ENCODE results near the gene NCS1. TPM values are rescaled to one million over a fixed set of nuclear protein-coding genes. Genes with fewer than 3 reads are reported as not detected.

NCS1 gene
- total RNA-seq, 2 experiments from 2014 or later, result 0.17 TPM; not detected in 1

DNA sequence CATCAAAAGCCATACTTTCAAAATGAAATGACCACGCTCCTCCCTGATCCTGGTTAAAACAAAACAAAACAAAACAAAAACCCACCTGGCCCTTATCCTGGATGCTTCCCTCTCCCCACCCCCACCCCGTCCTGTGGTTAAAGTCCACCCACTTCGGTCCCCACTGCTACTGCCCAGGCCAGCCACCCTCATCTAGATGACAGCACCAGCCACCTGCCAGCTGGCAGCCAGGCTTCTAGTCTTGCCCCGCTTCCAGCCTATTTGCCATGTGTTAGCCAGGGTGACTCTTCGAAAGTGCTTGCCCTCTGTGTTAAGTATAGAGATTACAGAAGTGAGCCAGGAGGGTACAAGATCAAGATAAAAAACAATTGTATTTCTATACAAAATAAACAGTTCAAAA, 27.5 kb upstream of the NCS1 start:
- H3K4me3 Mint-ChIP-seq, result no peak overlapping the region
- TF ChIP-seq, protein P1, sequence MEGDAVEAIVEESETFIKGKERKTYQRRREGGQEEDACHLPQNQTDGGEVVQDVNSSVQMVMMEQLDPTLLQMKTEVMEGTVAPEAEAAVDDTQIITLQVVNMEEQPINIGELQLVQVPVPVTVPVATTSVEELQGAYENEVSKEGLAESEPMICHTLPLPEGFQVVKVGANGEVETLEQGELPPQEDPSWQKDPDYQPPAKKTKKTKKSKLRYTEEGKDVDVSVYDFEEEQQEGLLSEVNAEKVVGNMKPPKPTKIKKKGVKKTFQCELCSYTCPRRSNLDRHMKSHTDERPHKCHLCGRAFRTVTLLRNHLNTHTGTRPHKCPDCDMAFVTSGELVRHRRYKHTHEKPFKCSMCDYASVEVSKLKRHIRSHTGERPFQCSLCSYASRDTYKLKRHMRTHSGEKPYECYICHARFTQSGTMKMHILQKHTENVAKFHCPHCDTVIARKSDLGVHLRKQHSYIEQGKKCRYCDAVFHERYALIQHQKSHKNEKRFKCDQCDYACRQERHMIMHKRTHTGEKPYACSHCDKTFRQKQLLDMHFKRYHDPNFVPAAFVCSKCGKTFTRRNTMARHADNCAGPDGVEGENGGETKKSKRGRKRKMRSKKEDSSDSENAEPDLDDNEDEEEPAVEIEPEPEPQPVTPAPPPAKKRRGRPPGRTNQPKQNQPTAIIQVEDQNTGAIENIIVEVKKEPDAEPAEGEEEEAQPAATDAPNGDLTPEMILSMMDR (IDR thresholded peaks at IDR 0.05), result no peak
- H3K36me3 Mint-ChIP-seq (ENCODE audit: low read depth), result no peaks in the 10 kb centered on the region
- ATAC-seq (ENCODE audit: poor library complexity), result no peak
- H3K4me1 Mint-ChIP-seq (ENCODE audit: low read depth), result peaks cover 22% of the 10 kb centered on the region
- no peak overlapping the region for H3K27ac ChIP-seq (ENCODE audit: low read depth in 1 of 2, low read length in 2 of 2)
- intact Hi-C loops (cut with DNase I, micrococcal nuclease), result no loop called here
- H3K27me3 Mint-ChIP-seq, result peaks cover 31% of the 10 kb centered on the region
- no peaks in the 10 kb centered on the region for H3K9me3 Mint-ChIP-seq
- H3K27me3 ChIP-seq (ENCODE audit: control insufficient read depth in 1 of 2, insufficient read depth in 2 of 2, low read length in 2 of 2), result peaks cover 6 to 9% of the 10 kb centered on the region in 2 experiments
- H3K4me3 ChIP-seq (ENCODE audit: low read length), result no peak overlapping the region
- ChIA-PET CTCF (no interaction called here), POLR2A (interaction anchor here (2.4 kb wide), 1 partner anchor 17 kb away, joined by 6 read pairs; no protein-coding TSS in a partner anchor)
- H3K36me3 ChIP-seq (ENCODE audit: insufficient read depth, low read length), result no peaks in the 10 kb centered on the region
- H3K9me3 ChIP-seq (ENCODE audit: control insufficient read depth in 1 of 2, insufficient read depth in 1 of 2, low read length in 2 of 2), result peaks cover 0 to 5% of the 10 kb centered on the region in 2 experiments
- no peak overlapping the region for H3K27ac Mint-ChIP-seq
- H3K4me1 ChIP-seq (ENCODE audit: insufficient read depth, low read length), result peaks cover 7% of the 10 kb centered on the region
- no peak for DNase-seq

DNA sequence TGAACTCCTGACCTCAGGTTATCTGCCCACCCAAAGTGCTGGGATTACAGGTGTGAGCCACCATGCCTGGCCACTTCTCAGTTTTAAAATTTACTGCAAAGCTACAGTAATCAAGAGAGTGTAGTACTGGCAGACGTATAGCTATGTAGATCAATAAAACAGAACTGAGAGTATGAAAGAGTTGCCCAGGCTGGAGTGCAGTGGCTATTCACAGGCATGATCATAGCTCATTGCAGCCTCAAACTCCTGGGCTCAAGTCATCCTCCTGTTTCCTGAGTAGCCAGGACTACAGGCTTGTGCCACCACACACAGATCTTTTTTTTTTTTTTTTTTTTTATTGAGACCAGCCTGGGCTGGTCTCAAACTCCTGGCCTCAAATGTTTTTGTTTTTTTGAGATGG, 26.5 kb upstream of the NCS1 start:
- ATAC-seq (ENCODE audit: poor library complexity) (no peak), DNase-seq (no peak)
- no peaks in the 10 kb centered on the region for H3K36me3 Mint-ChIP-seq (ENCODE audit: low read depth)
- no peak overlapping the region for H3K27ac Mint-ChIP-seq
- H3K9me3 Mint-ChIP-seq, result no peaks in the 10 kb centered on the region
- Histone ChIP-seq H3K4me1 (ENCODE audit: insufficient read depth, low read length) (peaks cover 7% of the 10 kb centered on the region), H3K27ac (ENCODE audit: low read depth in 1 of 2, low read length in 2 of 2) (no peak overlapping the region), H3K4me3 (ENCODE audit: low read length) (no peak overlapping the region), H3K9me3 (ENCODE audit: control insufficient read depth in 1 of 2, insufficient read depth in 1 of 2, low read length in 2 of 2) (peaks cover 0 to 5% of the 10 kb centered on the region in 2 experiments), H3K27me3 (ENCODE audit: control insufficient read depth in 1 of 2, insufficient read depth in 2 of 2, low read length in 2 of 2) (peaks cover 6 to 9% of the 10 kb centered on the region in 2 experiments), H3K36me3 (ENCODE audit: insufficient read depth, low read length) (no peaks in the 10 kb centered on the region)
- CTCF ChIA-PET, result interaction anchor here (0.8 kb wide), 1 partner anchor 45 kb away, joined by 4 read pairs; no protein-coding TSS in a partner anchor
- POLR2A ChIA-PET, result interaction anchor here (0.7 to 2.4 kb wide), 2 partner anchors 18 to 1216 kb away, joined by 3 to 6 read pairs; no protein-coding TSS in a partner anchor
- H3K4me1 Mint-ChIP-seq (ENCODE audit: low read depth), result peaks cover 12% of the 10 kb centered on the region
- intact Hi-C loops (cut with DNase I, micrococcal nuclease), result no loop called here
- peaks cover 31% of the 10 kb centered on the region for H3K27me3 Mint-ChIP-seq
- no peak overlapping the region for H3K4me3 Mint-ChIP-seq
- TF ChIP-seq, protein P1 (IDR thresholded peaks at IDR 0.05), result no peak

- ATAC-seq (ENCODE audit: poor library complexity) (no peak), DNase-seq (no peak)
- Mint-ChIP-seq H3K4me1 (ENCODE audit: low read depth) (peaks cover 10% of the 10 kb centered on the region), H3K36me3 (ENCODE audit: low read depth) (no peaks in the 10 kb centered on the region), H3K27me3 (peaks cover 31% of the 10 kb centered on the region), H3K27ac (no peak overlapping the region), H3K9me3 (no peaks in the 10 kb centered on the region), H3K4me3 (no peak overlapping the region)
- TF ChIP-seq, protein P1 (IDR thresholded peaks at IDR 0.05), result no peak
- peaks cover 6 to 9% of the 10 kb centered on the region in 2 experiments for H3K27me3 ChIP-seq (ENCODE audit: control insufficient read depth in 1 of 2, insufficient read depth in 2 of 2, low read length in 2 of 2)
- peaks cover 7% of the 10 kb centered on the region for H3K4me1 ChIP-seq (ENCODE audit: insufficient read depth, low read length)
- peaks cover 0 to 5% of the 10 kb centered on the region in 2 experiments for H3K9me3 ChIP-seq (ENCODE audit: control insufficient read depth in 1 of 2, insufficient read depth in 1 of 2, low read length in 2 of 2)
- ChIA-PET CTCF (no interaction called here), POLR2A (no interaction called here)
- no peak overlapping the region for H3K27ac ChIP-seq (ENCODE audit: low read depth in 1 of 2, low read length in 2 of 2)
- intact Hi-C loops (cut with DNase I, micrococcal nuclease), result no loop called here
- H3K4me3 ChIP-seq (ENCODE audit: low read length), result no peak overlapping the region
- H3K36me3 ChIP-seq (ENCODE audit: insufficient read depth, low read length), result no peaks in the 10 kb centered on the region
These were observed 25.0 kb upstream of the NCS1 start for GRCh38 chr9:130147198-130147597.

Measured in CD4-positive, alpha-beta T cell (primary cell).